NOMO-1 (cell line): ENCODE results near the gene SCUBE2.
A peak's percentile ranks its signal among the peaks of the same experiment; 100 is the strongest.

Experiments used
- DNase-seq, 2 experiments: peaks; one replicate each; lab custom pipeline; 2025; ENCODE audit not compliant: unreplicated experiment in 2 of 2; lab: John Stamatoyannopoulos, UW

The SCUBE2 gene

GRCh38 chr11:9091044-9091922 is at the start of gene SCUBE2:
Gene SCUBE2, minus strand, starts transcription at chr11:9091599. Its CDS starts 71 bp downstream, at chr11:9091528.
- no peak for DNase-seq

GRCh38 chr11:9141186-9141585 is 49.8 kb upstream of the SCUBE2 start:
- DNase-seq = no peak

- DNase-seq = no peak
Observed at GRCh38 chr11:9139628-9140357, 48.4 kb upstream of the SCUBE2 start.

GRCh38 chr11:9138612-9139579 is 47.5 kb upstream of the SCUBE2 start:
- DNase-seq = no peak

GRCh38 chr11:9138133-9138453 is 46.7 kb upstream of the SCUBE2 start:
- no peak for DNase-seq

GRCh38 chr11:9137293-9138132 is 46.1 kb upstream of the SCUBE2 start:
- DNase-seq = peak; percentile 46 to 55

- no peak for DNase-seq
Observed at GRCh38 chr11:9136741-9137140, 45.3 kb upstream of the SCUBE2 start.

- no peak for DNase-seq
Observed at GRCh38 chr11:9133956-9134355, 42.6 kb upstream of the SCUBE2 start.

GRCh38 chr11:9132203-9132878 is 40.9 kb upstream of the SCUBE2 start:
- no peak for DNase-seq

GRCh38 chr11:9130297-9130696 is 38.9 kb upstream of the SCUBE2 start:
- DNase-seq = peak; percentile 46 to 73

- no peak for DNase-seq
Observed at GRCh38 chr11:9126636-9127035, 35.2 kb upstream of the SCUBE2 start.

GRCh38 chr11:9125185-9125886 is 33.9 kb upstream of the SCUBE2 start:
- DNase-seq = no peak

- DNase-seq = no peak
Observed at GRCh38 chr11:9123595-9124304, 32.4 kb upstream of the SCUBE2 start.

- no peak for DNase-seq
Observed at GRCh38 chr11:9121469-9121796, 30.0 kb upstream of the SCUBE2 start.

GRCh38 chr11:9120664-9121468 is 29.5 kb upstream of the SCUBE2 start:
- DNase-seq = no peak

- no peak for DNase-seq
Observed at GRCh38 chr11:9118277-9118676, 26.9 kb upstream of the SCUBE2 start.

GRCh38 chr11:9112075-9112474 is 20.7 kb upstream of the SCUBE2 start:
- no peak for DNase-seq
